CD4-positive, CD25-positive, alpha-beta regulatory T cell (primary cell): ENCODE data around the gene SMIM20. TPM values are rescaled to one million over a fixed set of nuclear protein-coding genes. Genes with fewer than 3 reads are reported as not detected.
"Not testable (repeated sequence)": the region's sequence is repeated elsewhere in the genome, so short reads cannot be mapped to it uniquely, and the experiment has no call there.

Experiments
- ATAC-seq, 2 donors: fragments of 150-1000 bp; cut with Tn5 transposase; one replicate each; pipeline ENCODE4 v1.10.0; 2021; ENCODE audit warnings: low read depth in 2 of 2, moderate number of reproducible peaks in 2 of 2, moderate library complexity in 1 of 2
- DNase-seq, 3 donors: peaks; one replicate each; pipeline versions ENCODE4 v3.0.0 to v3.0.0-alpha.2; 2012 to 2022; ENCODE audit warnings: mixed read lengths in 1 of 3
- H3K27ac ChIP-seq: one replicate; pipeline ENCODE4 v1.7.0; 2013; ENCODE audit warnings: mild to moderate bottlenecking, low read length; ENCODE audit not compliant: insufficient read depth, poor library complexity, severe bottlenecking
- H3K27me3 ChIP-seq: one replicate; pipeline ENCODE4 v1.7.0; 2013; ENCODE audit warnings: low read length; ENCODE audit not compliant: control insufficient read depth, insufficient read depth
- H3K36me3 ChIP-seq: one replicate; pipeline ENCODE4 v1.7.0; 2013; ENCODE audit warnings: mild to moderate bottlenecking, low read length, moderate library complexity; ENCODE audit not compliant: control insufficient read depth, insufficient read depth
- H3K4me1 ChIP-seq: 2 replicates; pipeline ENCODE4 v1.7.0; 2013; ENCODE audit warnings: mild to moderate bottlenecking, low read length; ENCODE audit not compliant: insufficient read depth, control insufficient read depth, poor library complexity, severe bottlenecking
- H3K4me3 ChIP-seq: one replicate; pipeline ENCODE4 v1.7.0; 2013; ENCODE audit warnings: low read depth, mild to moderate bottlenecking, low read length, moderate library complexity
- H3K9me3 ChIP-seq, 2 experiments: 1 replicate in 1 of 2; 2 replicates in 1 of 2; pipeline ENCODE4 v1.7.0; 2013; ENCODE audit warnings: low read length in 2 of 2, mild to moderate bottlenecking in 1 of 2, moderate library complexity in 1 of 2; ENCODE audit not compliant: control insufficient read depth in 2 of 2
- H3K27ac Mint-ChIP-seq, 3 donors: one replicate each; pipeline ENCODE4 v1.8.0; 2020 to 2022; ENCODE audit warnings: mild to moderate bottlenecking in 3 of 3, mixed read lengths in 3 of 3, moderate library complexity in 2 of 3
- H3K27me3 Mint-ChIP-seq: one replicate; pipeline ENCODE4 v1.8.0; 2022; ENCODE audit warnings: mild to moderate bottlenecking, mixed read lengths
- H3K36me3 Mint-ChIP-seq: one replicate; pipeline ENCODE4 v1.8.0; 2020; ENCODE audit warnings: mixed read lengths
- H3K4me1 Mint-ChIP-seq, 4 donors: one replicate each; pipeline ENCODE4 v1.8.0; 2020 to 2022; ENCODE audit warnings: mixed read lengths in 4 of 4, mild to moderate bottlenecking in 1 of 4
- H3K4me3 Mint-ChIP-seq, 4 donors: one replicate each; pipeline ENCODE4 v1.8.0; 2020 to 2022; ENCODE audit warnings: mild to moderate bottlenecking in 4 of 4, mixed read lengths in 4 of 4, moderate library complexity in 3 of 4
- H3K9me3 Mint-ChIP-seq, 7 donors: one replicate each; pipeline ENCODE4 v1.8.0; 2020 to 2022; ENCODE audit warnings: mixed read lengths in 7 of 7, mild to moderate bottlenecking in 3 of 7, moderate library complexity in 2 of 7
- polyA plus RNA-seq, 4 donors: library from polyadenylated mRNA; unstranded; fragments of 300-500 nt; fragmentation: Illumina TruSeq; gene quantifications; one replicate each; pipeline ENCODE4 v1.2.3, GENCODE V29; 2021
- total RNA-seq: library from RNA; stranded (reverse); gene quantifications from one replicate; pipeline ENCODE4 v1.2.3, GENCODE V29; 2022

Gene SMIM20
- total and polyA plus RNA-seq, 5 donors from 2014 or later: 7.4 to 80.5 (median 54.1) TPM

DNA sequence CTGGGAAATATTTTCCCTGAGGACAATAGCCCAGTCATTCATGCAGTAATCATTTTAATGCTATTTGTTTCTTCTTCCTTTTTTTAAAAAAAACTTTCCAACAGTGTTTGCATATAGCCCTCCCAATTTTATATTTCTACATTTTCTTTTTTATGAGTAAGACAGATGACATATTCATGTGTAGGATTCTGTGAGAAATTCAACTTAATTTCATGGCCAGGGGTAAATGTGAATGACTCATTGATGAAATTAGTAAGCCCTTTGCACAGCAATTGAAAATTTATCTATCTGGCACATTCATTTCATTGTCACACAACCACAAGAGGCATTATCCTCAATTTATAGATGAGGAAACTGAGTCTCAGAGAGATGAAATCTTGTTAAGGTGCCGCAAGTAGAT is 13.7 kb upstream of the SMIM20 start:
- Histone ChIP-seq H3K27me3 (no peaks in the 10 kb centered on the region), H3K4me1 (no peaks in the 10 kb centered on the region), H3K4me3 (no peak overlapping the region), H3K27ac (no peak overlapping the region), H3K9me3 (no peaks in the 10 kb centered on the region), H3K36me3 (no peaks in the 10 kb centered on the region)
- H3K36me3 Mint-ChIP-seq: peaks cover 6% of the 10 kb centered on the region
- ATAC-seq: no peak
- no peaks in the 10 kb centered on the region for H3K27me3 Mint-ChIP-seq
- no peak overlapping the region for H3K27ac Mint-ChIP-seq
- DNase-seq: no peak
- peaks cover 4 to 10% (median 6%) of the 10 kb centered on the region in 4 donors for H3K4me1 Mint-ChIP-seq
- H3K4me3 Mint-ChIP-seq: no peak overlapping the region
- peaks cover 0 to 2% (median 0%) of the 10 kb centered on the region in 7 donors for H3K9me3 Mint-ChIP-seq

DNA sequence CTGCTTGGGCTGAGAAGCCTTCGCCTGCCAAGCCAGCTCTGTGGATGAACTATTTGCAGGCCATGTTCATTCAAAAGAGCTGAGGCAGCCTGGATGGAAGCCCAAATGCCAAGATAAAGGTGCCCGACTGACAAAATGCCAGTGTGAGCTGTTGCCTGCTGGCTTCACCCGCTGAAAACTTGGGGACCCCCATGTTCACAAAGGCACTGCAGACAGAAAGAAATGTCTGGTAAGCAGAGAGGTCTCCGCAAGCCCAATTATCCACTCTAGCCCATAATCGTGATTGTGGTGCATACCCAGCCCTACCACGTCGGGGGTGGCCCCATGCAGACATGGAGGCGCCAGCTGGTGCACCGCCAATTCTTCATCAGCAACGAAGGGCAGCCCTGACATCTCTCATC is 13.0 kb upstream of the SMIM20 start:
- H3K4me1 ChIP-seq: no peaks in the 10 kb centered on the region
- peaks cover 4 to 10% (median 6%) of the 10 kb centered on the region in 4 donors for H3K4me1 Mint-ChIP-seq
- no peak for ATAC-seq
- H3K36me3 ChIP-seq: no peaks in the 10 kb centered on the region
- DNase-seq: no peak
- H3K27me3 ChIP-seq: no peaks in the 10 kb centered on the region
- peaks cover 0 to 2% (median 0%) of the 10 kb centered on the region in 7 donors for H3K9me3 Mint-ChIP-seq
- H3K27ac Mint-ChIP-seq: no peak overlapping the region
- no peak overlapping the region for H3K4me3 Mint-ChIP-seq
- no peaks in the 10 kb centered on the region for H3K9me3 ChIP-seq
- no peak overlapping the region for H3K4me3 ChIP-seq
- H3K27ac ChIP-seq: no peak overlapping the region
- H3K27me3 Mint-ChIP-seq: no peaks in the 10 kb centered on the region
- H3K36me3 Mint-ChIP-seq: peaks cover 7% of the 10 kb centered on the region

DNA sequence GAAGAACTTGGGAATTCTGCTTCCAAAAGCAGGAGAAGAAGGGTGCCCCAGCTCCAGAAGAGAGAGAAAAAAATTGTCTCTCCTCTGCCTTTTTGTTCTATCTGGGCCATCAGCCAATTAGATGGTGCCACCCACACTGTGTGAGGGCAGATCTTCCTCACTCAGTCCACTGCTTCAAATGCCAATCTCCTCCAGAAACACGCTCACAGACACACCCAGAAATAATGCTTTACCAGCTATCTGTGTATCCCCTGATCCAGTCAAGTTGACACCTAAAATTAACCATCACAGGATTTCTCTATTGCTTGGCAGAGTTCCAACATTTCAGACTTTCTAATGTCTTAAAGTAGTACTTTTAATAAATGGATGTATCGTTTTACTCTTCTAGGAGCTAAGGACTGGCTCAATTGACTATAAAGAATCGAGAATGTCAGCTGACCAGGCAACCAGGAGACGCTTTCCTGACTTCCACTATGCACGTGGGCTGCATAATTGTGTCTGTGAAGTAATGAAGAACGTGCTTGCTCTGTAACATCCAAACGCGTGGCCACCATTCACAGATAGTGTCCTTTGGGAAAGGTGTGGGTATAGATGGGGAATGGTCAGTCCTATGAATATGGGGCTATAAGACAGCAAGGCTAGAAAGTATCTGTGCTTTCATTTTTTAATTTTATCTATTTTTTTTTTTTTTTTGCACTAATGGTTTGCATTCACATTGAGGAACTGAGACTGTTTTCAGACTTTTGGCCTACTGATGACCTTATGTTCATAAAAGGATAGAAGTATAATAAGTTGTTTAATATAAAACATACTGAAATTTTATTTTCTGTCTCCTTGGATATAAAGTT is 9.9 kb upstream of the SMIM20 start:
- Histone ChIP-seq H3K27ac (no peak overlapping the region), H3K9me3 (no peaks in the 10 kb centered on the region), H3K36me3 (no peaks in the 10 kb centered on the region), H3K4me1 (no peaks in the 10 kb centered on the region), H3K27me3 (no peaks in the 10 kb centered on the region), H3K4me3 (no peak overlapping the region)
- Mint-ChIP-seq H3K4me3 (no peak overlapping the region), H3K9me3 (peaks cover 0 to 3% (median 2%) of the 10 kb centered on the region in 7 donors), H3K4me1 (peaks cover 4 to 7% (median 6%) of the 10 kb centered on the region in 4 donors), H3K36me3 (peaks cover 17% of the 10 kb centered on the region), H3K27me3 (peaks cover 5% of the 10 kb centered on the region), H3K27ac (no peak overlapping the region)
- DNase-seq (no peak), ATAC-seq (no peak)

GRCh38 chr4:25904748-25905082 is 9.3 kb upstream of the SMIM20 start:
- no peak overlapping the region for H3K27ac ChIP-seq
- H3K27ac Mint-ChIP-seq: no peak overlapping the region

GRCh38 chr4:25905371-25905770 is 8.6 kb upstream of the SMIM20 start:
- H3K27ac ChIP-seq: no peak overlapping the region
- no peak overlapping the region for H3K27ac Mint-ChIP-seq
- H3K4me3 Mint-ChIP-seq: no peak overlapping the region
- no peaks in the 10 kb centered on the region for H3K9me3 ChIP-seq
- no peak overlapping the region for H3K4me3 ChIP-seq
- H3K27me3 ChIP-seq: no peaks in the 10 kb centered on the region
- peaks cover 0 to 5% (median 0%) of the 10 kb centered on the region in 7 donors for H3K9me3 Mint-ChIP-seq
- no peaks in the 10 kb centered on the region for H3K4me1 ChIP-seq
- H3K36me3 Mint-ChIP-seq: peaks cover 17% of the 10 kb centered on the region
- peaks cover 2 to 5% (median 4%) of the 10 kb centered on the region in 4 donors for H3K4me1 Mint-ChIP-seq
- no peak for ATAC-seq
- no peaks in the 10 kb centered on the region for H3K36me3 ChIP-seq
- H3K27me3 Mint-ChIP-seq: peaks cover 5% of the 10 kb centered on the region
- no peak for DNase-seq

More at GRCh38 chr4:25904748-25905082, 9.3 kb upstream of the SMIM20 start:
- H3K27me3 ChIP-seq: no peaks in the 10 kb centered on the region
- DNase-seq (no peak), ATAC-seq (no peak)
- no peaks in the 10 kb centered on the region for H3K36me3 ChIP-seq
- Mint-ChIP-seq H3K4me3 (no peak overlapping the region), H3K9me3 (peaks cover 0 to 5% (median 0%) of the 10 kb centered on the region in 7 donors), H3K4me1 (peaks cover 4 to 7% (median 6%) of the 10 kb centered on the region in 4 donors), H3K27me3 (peaks cover 5% of the 10 kb centered on the region), H3K36me3 (peaks cover 17% of the 10 kb centered on the region)
- no peak overlapping the region for H3K4me3 ChIP-seq
- no peaks in the 10 kb centered on the region for H3K4me1 ChIP-seq
- no peaks in the 10 kb centered on the region for H3K9me3 ChIP-seq

GRCh38 chr4:25906113-25906512 is 7.9 kb upstream of the SMIM20 start:
- not testable (repeated sequence) for H3K36me3 ChIP-seq, H3K4me3 ChIP-seq, H3K27me3 ChIP-seq, H3K4me3 Mint-ChIP-seq, H3K4me1 Mint-ChIP-seq, H3K9me3 ChIP-seq, H3K27ac ChIP-seq, DNase-seq, H3K4me1 ChIP-seq, H3K27me3 Mint-ChIP-seq, H3K9me3 Mint-ChIP-seq, H3K27ac Mint-ChIP-seq, ATAC-seq
- H3K36me3 Mint-ChIP-seq: peaks cover 17% of the 10 kb centered on the region

GRCh38 chr4:25908491-25908901 is 5.5 kb upstream of the SMIM20 start:
- no peaks in the 10 kb centered on the region for H3K27me3 ChIP-seq
- H3K27ac ChIP-seq: no peak overlapping the region
- ATAC-seq (no peak), DNase-seq (no peak)
- H3K4me3 ChIP-seq: no peak overlapping the region
- no peak overlapping the region for H3K27ac Mint-ChIP-seq
- H3K4me1 Mint-ChIP-seq: peaks cover 0 to 11% (median 10%) of the 10 kb centered on the region in 4 donors
- no peaks in the 10 kb centered on the region for H3K36me3 ChIP-seq
- H3K9me3 Mint-ChIP-seq: peaks cover 0 to 5% (median 0%) of the 10 kb centered on the region in 7 donors
- H3K36me3 Mint-ChIP-seq: peaks cover 17% of the 10 kb centered on the region
- no peaks in the 10 kb centered on the region for H3K9me3 ChIP-seq
- peaks cover 8% of the 10 kb centered on the region for H3K4me1 ChIP-seq
- no peak overlapping the region for H3K4me3 Mint-ChIP-seq
- peaks cover 5% of the 10 kb centered on the region for H3K27me3 Mint-ChIP-seq

DNA sequence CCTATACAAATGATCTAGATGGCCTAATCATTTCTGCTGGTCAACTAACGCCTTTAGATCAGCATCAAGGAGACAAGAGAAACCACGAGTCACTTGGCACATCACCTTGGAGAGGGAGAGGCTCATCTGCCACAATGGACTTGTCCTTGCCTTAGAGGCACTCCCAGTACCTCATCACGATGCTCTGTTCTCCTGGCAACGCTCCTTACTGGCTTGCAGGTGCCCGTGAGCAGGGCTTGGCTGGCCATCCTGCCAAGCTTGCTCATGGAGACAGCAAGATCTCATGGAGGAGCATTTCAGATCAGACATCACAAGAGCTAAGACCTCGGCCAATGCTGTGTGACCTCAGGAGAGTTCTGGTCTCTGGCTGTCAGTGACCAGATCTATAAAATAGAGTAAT is 2.7 kb upstream of the SMIM20 start:
- Histone ChIP-seq H3K4me3 (no peak overlapping the region), H3K27ac (no peak overlapping the region), H3K27me3 (no peaks in the 10 kb centered on the region), H3K9me3 (no peaks in the 10 kb centered on the region), H3K4me1 (peaks cover 16% of the 10 kb centered on the region), H3K36me3 (no peaks in the 10 kb centered on the region)
- ATAC-seq (no peak), DNase-seq (no peak)
- peaks cover 10% of the 10 kb centered on the region for H3K36me3 Mint-ChIP-seq
- peaks cover 5% of the 10 kb centered on the region for H3K27me3 Mint-ChIP-seq
- no peak overlapping the region for H3K27ac Mint-ChIP-seq
- H3K9me3 Mint-ChIP-seq: peaks cover 0 to 5% (median 0%) of the 10 kb centered on the region in 7 donors
- peaks cover 5 to 32% (median 19%) of the 10 kb centered on the region in 4 donors for H3K4me1 Mint-ChIP-seq
- H3K4me3 Mint-ChIP-seq: peak overlapping the region in 1 of 4 donors; percentile 58
